Endothelial cell of umbilical vein (primary cell): ENCODE results near the gene MCM6. TPM values are rescaled to one million over a fixed set of nuclear protein-coding genes. Genes with fewer than 3 reads are reported as not detected.

Source experiments
- BruUV-seq: library from RNA; stranded (reverse); fragments of 400-500 nt; replicated peaks from 2 replicates; lab custom pipeline; 2021; lab: Mats Ljungman, UMichigan
- CTCF ChIA-PET: fragments of 300-600, 350-600 bp; sonication (Branson Sonifier 250); formaldehyde crosslinking; loops from one replicate; lab custom pipeline; 2021; ENCODE audit warnings: antibody characterized with exemption, inconsistent platforms; lab: Charles Lee
- POLR2A ChIA-PET: fragments of 300-600, 350-600 bp; sonication (Branson Sonifier 250); formaldehyde crosslinking; loops from one replicate; lab custom pipeline; 2021; ENCODE audit warnings: antibody characterized with exemption, inconsistent platforms; lab: Charles Lee
- DNase-seq: peaks from one replicate; pipeline ENCODE4 v3.0.0-alpha.2; 2011; ENCODE audit warnings: low read depth, low spot score
- FAIRE-seq: peaks from 2 replicates; lab custom pipeline; 2011; peaks lifted over from hg19 to GRCh38; lab: Jason Lieb, UNC
- H2AFZ ChIP-seq: 2 replicates; pipeline ENCODE4 v1.6.0; 2012; ENCODE audit warnings: low read depth, low read length, control low read depth, inconsistent platforms
- H3K27ac ChIP-seq: 2 replicates; pipeline ENCODE4 v1.5.1; 2011; ENCODE audit warnings: low read depth, mild to moderate bottlenecking, control low read depth, low read length, moderate library complexity; ENCODE audit not compliant: insufficient read depth
- H3K27me3 ChIP-seq, 2 experiments: 2 replicates each; pipeline versions ENCODE4 v1.6.0 to v1.6.1; 2011; ENCODE audit warnings: low read length in 2 of 2, mixed read lengths in 1 of 2; ENCODE audit not compliant: control insufficient read depth in 2 of 2, insufficient read depth in 2 of 2
- H3K36me3 ChIP-seq, 2 experiments: 2 replicates in 1 of 2; 3 replicates in 1 of 2; pipeline ENCODE4 v1.5.1; 2011; ENCODE audit warnings: low read length in 2 of 2, mild to moderate bottlenecking in 1 of 2, moderate library complexity in 1 of 2; ENCODE audit not compliant: control insufficient read depth in 2 of 2, insufficient read depth in 2 of 2; ENCODE audit errors: extremely low read depth in 1 of 2
- H3K4me1 ChIP-seq: 3 replicates; pipeline ENCODE4 v1.5.1; 2011; ENCODE audit warnings: mild to moderate bottlenecking, low read length; ENCODE audit not compliant: control insufficient read depth, insufficient read depth; ENCODE audit errors: extremely low read depth
- H3K4me2 ChIP-seq: 2 replicates; pipeline ENCODE4 v1.6.1; 2011; ENCODE audit warnings: low read length, control low read depth, mixed read lengths; ENCODE audit not compliant: insufficient read depth
- H3K4me3 ChIP-seq, 3 experiments: fragments of 200-600 bp in 1 of 3; sonication (generic), shearing (Covaris generic) in 1 of 3; replicated peaks in 1 of 3; 2 replicates each; pipeline ENCODE4 v1.5.1; 2011 to 2016; ENCODE audit warnings: control low read depth in 3 of 3, low read length in 3 of 3, mild to moderate bottlenecking in 2 of 3, inconsistent platforms in 1 of 3, low read depth in 1 of 3, moderate library complexity in 1 of 3; ENCODE audit not compliant: insufficient read depth in 1 of 3
- H3K79me2 ChIP-seq: 2 replicates; pipeline ENCODE4 v1.6.0; 2012; ENCODE audit warnings: low read length, inconsistent platforms; ENCODE audit not compliant: control insufficient read depth, insufficient read depth
- H3K9ac ChIP-seq: replicated peaks from 2 replicates; pipeline ENCODE3; 2011; ENCODE audit warnings: low read length, control low read depth; ENCODE audit not compliant: insufficient read depth; ENCODE audit errors: extremely low read depth
- H3K9me1 ChIP-seq: replicated peaks from 3 replicates; pipeline ENCODE4 v1.6.0; 2011; ENCODE audit warnings: mild to moderate bottlenecking, low read length; ENCODE audit not compliant: control insufficient read depth, insufficient read depth; ENCODE audit errors: extremely low read depth
- H3K9me3 ChIP-seq: replicated peaks from 2 replicates; pipeline ENCODE4 v1.5.1; 2012; ENCODE audit warnings: low read length, inconsistent platforms; ENCODE audit not compliant: control insufficient read depth, insufficient read depth
- H4K20me1 ChIP-seq: replicated peaks from 2 replicates; pipeline ENCODE3; 2011; ENCODE audit warnings: mild to moderate bottlenecking, low read length; ENCODE audit not compliant: control insufficient read depth, insufficient read depth; ENCODE audit errors: extremely low read depth
- FOS ChIP-seq: IDR thresholded peaks from 2 replicates; pipeline ENCODE4 v1.6.1; 2011; ENCODE audit warnings: mild to moderate bottlenecking, low read length, moderate library complexity, borderline replicate concordance; ENCODE audit not compliant: insufficient read depth
- GATA2 ChIP-seq: IDR thresholded peaks from 2 replicates; pipeline ENCODE4 v1.7.0; 2011; ENCODE audit warnings: low read depth, mild to moderate bottlenecking, moderate library complexity, mixed read lengths, low read length; ENCODE audit not compliant: insufficient read length, insufficient read depth
- JUN ChIP-seq: IDR thresholded peaks from 2 replicates; pipeline ENCODE4 v1.6.1; 2011; ENCODE audit warnings: borderline replicate concordance, low read depth; ENCODE audit not compliant: insufficient read length, insufficient read depth
- MYC ChIP-seq: IDR thresholded peaks from one replicate; pipeline ENCODE4 v1.6.1; 2011; ENCODE audit warnings: mild to moderate bottlenecking, low read depth, low read length
- POLR2AphosphoS5 ChIP-seq: IDR thresholded peaks from 2 replicates; pipeline ENCODE4 v1.6.1; 2012; ENCODE audit warnings: low read depth, mild to moderate bottlenecking, control low read depth, low read length, moderate library complexity; ENCODE audit not compliant: insufficient read depth
- dilution Hi-C: fragments of 300-500 bp; cut with MboI; formaldehyde crosslinking; loops from one replicate; pipeline ENCODE4 v1.15.0; 2019; ENCODE audit warnings: low sequenced_read_pairs; ENCODE audit not compliant: extremely low pct_ligation_motif_present
- intact Hi-C: fragments of 100-400 bp; cut with micrococcal nuclease; formaldehyde crosslinking; loops from one replicate; pipeline ENCODE4 v1.10.0; 2022
- polyA plus RNA-seq, 4 experiments: library from polyadenylated mRNA; depleted of rRNA in 3 of 4; stranded (reverse) in 3 of 4; unstranded in 1 of 4; fragments of >200 nt; gene quantifications; 2 replicates each; pipeline versions ENCODE4 v1.2.1 to v1.2.3, GENCODE V29; 2011 to 2012; ENCODE audit warnings: missing spikeins in 1 of 4
- total RNA-seq: library from RNA; stranded (reverse); gene quantifications from 2 replicates; pipeline ENCODE4 v1.2.3, GENCODE V29; 2021
- TF ChIP-seq, protein P1 (sequence below), 2 donors: IDR thresholded peaks; 1 replicate in 1 of 2; 2 replicates in 1 of 2; pipeline ENCODE4 v1.5.1; 2011; ENCODE audit warnings: low read length in 2 of 2, mild to moderate bottlenecking in 2 of 2, moderate library complexity in 2 of 2, control low read depth in 1 of 2, inconsistent platforms in 1 of 2, low read depth in 1 of 2; ENCODE audit not compliant: insufficient read depth in 1 of 2; ENCODE audit errors: extremely low read depth in 1 of 2
- TF ChIP-seq, protein P2 (sequence below): IDR thresholded peaks from 2 replicates; pipeline ENCODE4 v1.6.1; 2011; ENCODE audit not compliant: insufficient read depth, insufficient read length

The MCM6 gene
- total and polyA plus RNA-seq, 2 donors (not counting 3 experiments of a cell fraction or from before 2014, with no cell fraction given) = 20.6 to 52.6 TPM

DNA sequence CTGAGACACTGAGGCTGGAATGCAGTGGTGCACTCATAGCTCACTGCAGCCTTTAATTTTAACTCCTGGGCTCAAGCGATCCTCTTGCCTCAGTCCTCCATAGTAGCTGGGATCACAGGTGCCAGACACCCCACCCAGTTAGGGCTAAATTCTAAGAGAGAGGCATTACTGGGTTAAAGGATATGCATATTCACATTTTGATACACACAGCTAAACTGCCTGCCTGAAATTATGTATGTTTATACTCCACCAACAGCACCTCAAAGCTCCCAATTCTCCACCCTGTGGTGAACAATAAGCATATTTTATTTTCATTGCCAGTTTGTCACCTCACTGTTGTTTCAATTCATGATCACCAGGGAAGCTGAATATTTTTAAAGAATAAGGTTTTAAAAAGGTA is 18.7 kb upstream of the MCM6 start:
- H3K4me2 ChIP-seq = no peak overlapping the region
- H3K9me3 ChIP-seq = no peaks in the 10 kb centered on the region
- no peaks in the 10 kb centered on the region for H3K79me2 ChIP-seq
- H3K4me3 ChIP-seq = no peak overlapping the region
- TF ChIP-seq FOS (no peak), JUN (no peak), POLR2AphosphoS5 (no peak), MYC (no peak), GATA2 (no peak)
- TF ChIP-seq, protein P1, sequence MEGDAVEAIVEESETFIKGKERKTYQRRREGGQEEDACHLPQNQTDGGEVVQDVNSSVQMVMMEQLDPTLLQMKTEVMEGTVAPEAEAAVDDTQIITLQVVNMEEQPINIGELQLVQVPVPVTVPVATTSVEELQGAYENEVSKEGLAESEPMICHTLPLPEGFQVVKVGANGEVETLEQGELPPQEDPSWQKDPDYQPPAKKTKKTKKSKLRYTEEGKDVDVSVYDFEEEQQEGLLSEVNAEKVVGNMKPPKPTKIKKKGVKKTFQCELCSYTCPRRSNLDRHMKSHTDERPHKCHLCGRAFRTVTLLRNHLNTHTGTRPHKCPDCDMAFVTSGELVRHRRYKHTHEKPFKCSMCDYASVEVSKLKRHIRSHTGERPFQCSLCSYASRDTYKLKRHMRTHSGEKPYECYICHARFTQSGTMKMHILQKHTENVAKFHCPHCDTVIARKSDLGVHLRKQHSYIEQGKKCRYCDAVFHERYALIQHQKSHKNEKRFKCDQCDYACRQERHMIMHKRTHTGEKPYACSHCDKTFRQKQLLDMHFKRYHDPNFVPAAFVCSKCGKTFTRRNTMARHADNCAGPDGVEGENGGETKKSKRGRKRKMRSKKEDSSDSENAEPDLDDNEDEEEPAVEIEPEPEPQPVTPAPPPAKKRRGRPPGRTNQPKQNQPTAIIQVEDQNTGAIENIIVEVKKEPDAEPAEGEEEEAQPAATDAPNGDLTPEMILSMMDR (IDR thresholded peaks at IDR 0.05; ENCODE audit: extremely low read depth in 1 of 2, insufficient read depth in 1 of 2, low read depth in 1 of 2, low read length in 2 of 2) = no peak
- TF ChIP-seq, protein P2, sequence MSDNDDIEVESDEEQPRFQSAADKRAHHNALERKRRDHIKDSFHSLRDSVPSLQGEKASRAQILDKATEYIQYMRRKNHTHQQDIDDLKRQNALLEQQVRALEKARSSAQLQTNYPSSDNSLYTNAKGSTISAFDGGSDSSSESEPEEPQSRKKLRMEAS = no peak
- DNase-seq (no peak), FAIRE-seq (no peak)
- no peaks in the 10 kb centered on the region for H4K20me1 ChIP-seq
- ChIA-PET POLR2A (no interaction called here), CTCF (interaction anchor here (0.7 to 1.7 kb wide), 5 partner anchors 9 to 906 kb away, joined by 3 to 5 read pairs (median 3); no protein-coding TSS in a partner anchor)
- H2AFZ ChIP-seq = no peak overlapping the region
- no peak overlapping the region for H3K27ac ChIP-seq
- no peaks in the 10 kb centered on the region for H3K36me3 ChIP-seq
- H3K4me1 ChIP-seq = no peaks in the 10 kb centered on the region
- BruUV-seq = no TSS peak
- dilution Hi-C loops = no loop called here
- intact Hi-C loops = no loop called here
- no peaks in the 10 kb centered on the region for H3K9me1 ChIP-seq
- no peak overlapping the region for H3K9ac ChIP-seq
- peaks cover 0 to 4% of the 10 kb centered on the region in 2 experiments for H3K27me3 ChIP-seq
